ENCODE data around the gene NDUFV3.
"Not testable (repeated sequence)": the region's sequence is repeated elsewhere in the genome, so short reads cannot be mapped to it uniquely, and the experiment has no call there.

The NDUFV3 gene

GRCh38 chr21:42936360-42936759 is 43.3 kb downstream of the NDUFV3 start:
- POLR2A ChIA-PET = not testable (repeated sequence)

GRCh38 chr21:42937034-42937940 is 44.2 kb downstream of the NDUFV3 start:
- H3K36me3 ChIP-seq (ENCODE audit: control insufficient read depth in 2 of 2, insufficient read depth in 1 of 2, low read length in 2 of 2); H3K4me1 ChIP-seq (ENCODE audit: control insufficient read depth, insufficient read depth, low read length); CTCF ChIA-PET; H3K9me3 ChIP-seq (ENCODE audit: control insufficient read depth, insufficient read depth, low read depth, low read length); H3K27ac ChIP-seq (ENCODE audit: extremely low read depth, low read depth, low read length); POLR2A ChIA-PET; H3K4me3 ChIP-seq (ENCODE audit: low read depth, low read length): not testable (repeated sequence)

More at GRCh38 chr21:42936360-42936759, 43.3 kb downstream of the NDUFV3 start:
- CTCF ChIA-PET; H3K36me3 ChIP-seq (ENCODE audit: control insufficient read depth in 2 of 2, insufficient read depth in 1 of 2, low read length in 2 of 2); H3K9me3 ChIP-seq (ENCODE audit: control insufficient read depth, insufficient read depth, low read depth, low read length); H3K4me1 ChIP-seq (ENCODE audit: control insufficient read depth, insufficient read depth, low read length); H3K27ac ChIP-seq (ENCODE audit: extremely low read depth, low read depth, low read length); H3K4me3 ChIP-seq (ENCODE audit: low read depth, low read length): not testable (repeated sequence)
- TF ChIP-seq ZNF311 (tag by site-specific recombination; IDR thresholded peaks at IDR 0.05; ENCODE audit: borderline replicate concordance) = 0 out of 2 replicates have a peak, but pooled peaks have one; percentile 52

DNA sequence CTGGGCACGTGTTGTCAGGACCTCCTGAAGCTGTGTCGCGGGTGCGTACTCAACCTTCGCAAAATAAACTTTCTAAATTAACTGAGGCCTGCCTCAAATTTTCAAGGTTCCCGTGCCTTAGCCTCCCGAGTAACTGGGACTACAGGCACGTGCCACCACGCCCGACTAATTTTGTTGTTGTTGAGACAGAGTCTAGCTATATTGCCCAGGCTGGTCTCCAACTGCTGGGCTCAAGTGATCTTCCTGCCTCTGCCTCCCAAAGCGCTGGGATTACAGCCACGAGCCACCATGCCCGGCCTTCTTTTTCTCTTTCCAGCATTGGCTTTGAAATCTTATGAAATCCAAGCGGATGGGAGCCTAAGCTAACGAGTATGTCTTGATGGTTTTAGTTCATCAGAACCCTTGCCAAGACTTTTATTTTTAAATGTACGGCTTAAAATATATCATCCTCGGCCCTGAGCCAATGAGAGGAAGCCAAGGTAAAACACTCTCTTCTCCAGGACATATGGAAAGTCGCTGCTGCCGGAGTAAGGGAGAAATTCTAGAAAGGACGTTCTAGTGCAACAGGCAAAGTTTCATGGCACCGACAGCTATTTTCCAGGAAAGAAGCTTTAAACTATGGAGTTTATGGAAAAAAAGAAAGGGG is 45.0 kb downstream of the NDUFV3 start:
- no peak for TF ChIP-seq CTCF (tag by site-specific recombination; IDR thresholded peaks at IDR 0.05)
- TF ChIP-seq SCRT1 (tag by site-specific recombination; IDR thresholded peaks at IDR 0.05; ENCODE audit: borderline replicate concordance) = no peak
- no peak for TF ChIP-seq ZSCAN23 (tag by site-specific recombination; IDR thresholded peaks at IDR 0.05)
- no peak for TF ChIP-seq ZBTB6 (tag by site-specific recombination; IDR thresholded peaks at IDR 0.05)
- no peak for TF ChIP-seq ZNF629 (tag by site-specific recombination; IDR thresholded peaks at IDR 0.05)
- no peak for TF ChIP-seq ZBTB20 (tag by site-specific recombination; IDR thresholded peaks at IDR 0.05)
- no peak for TF ChIP-seq ZNF692 (tag by site-specific recombination; IDR thresholded peaks at IDR 0.05)
- TF ChIP-seq PRDM1 (tag by site-specific recombination; IDR thresholded peaks at IDR 0.05) = no peak
- no peak for TF ChIP-seq ZBTB21 (tag by site-specific recombination; IDR thresholded peaks at IDR 0.05)
- no peak for TF ChIP-seq ZNF433 (tag by site-specific recombination; IDR thresholded peaks at IDR 0.05; ENCODE audit: low read depth)
- TF ChIP-seq ZBTB11 (tag by site-specific recombination; conservative IDR thresholded peaks at IDR 0.05; ENCODE audit: low read depth) = no peak
- TF ChIP-seq ZNF837 (tag by site-specific recombination; IDR thresholded peaks at IDR 0.05) = no peak
- TF ChIP-seq, protein P1, sequence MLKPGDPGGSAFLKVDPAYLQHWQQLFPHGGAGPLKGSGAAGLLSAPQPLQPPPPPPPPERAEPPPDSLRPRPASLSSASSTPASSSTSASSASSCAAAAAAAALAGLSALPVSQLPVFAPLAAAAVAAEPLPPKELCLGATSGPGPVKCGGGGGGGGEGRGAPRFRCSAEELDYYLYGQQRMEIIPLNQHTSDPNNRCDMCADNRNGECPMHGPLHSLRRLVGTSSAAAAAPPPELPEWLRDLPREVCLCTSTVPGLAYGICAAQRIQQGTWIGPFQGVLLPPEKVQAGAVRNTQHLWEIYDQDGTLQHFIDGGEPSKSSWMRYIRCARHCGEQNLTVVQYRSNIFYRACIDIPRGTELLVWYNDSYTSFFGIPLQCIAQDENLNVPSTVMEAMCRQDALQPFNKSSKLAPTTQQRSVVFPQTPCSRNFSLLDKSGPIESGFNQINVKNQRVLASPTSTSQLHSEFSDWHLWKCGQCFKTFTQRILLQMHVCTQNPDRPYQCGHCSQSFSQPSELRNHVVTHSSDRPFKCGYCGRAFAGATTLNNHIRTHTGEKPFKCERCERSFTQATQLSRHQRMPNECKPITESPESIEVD (tag by site-specific recombination; IDR thresholded peaks at IDR 0.05) = no peak
- no peak for TF ChIP-seq ZNF555 (tag by site-specific recombination; conservative IDR thresholded peaks at IDR 0.05)
- TF ChIP-seq ZNF354C (tag by site-specific recombination; IDR thresholded peaks at IDR 0.05; ENCODE audit: borderline replicate concordance, low read depth) = no peak
- TF ChIP-seq ZNF37A (tag by site-specific recombination; IDR thresholded peaks at IDR 0.05) = no peak
- TF ChIP-seq ZNF561 (tag by site-specific recombination; IDR thresholded peaks at IDR 0.05; ENCODE audit: borderline replicate concordance) = no peak
- Histone ChIP-seq H3K36me3 (ENCODE audit: control insufficient read depth in 2 of 2, insufficient read depth in 1 of 2, low read length in 2 of 2) (no peaks in the 10 kb centered on the region), H3K4me1 (ENCODE audit: control insufficient read depth, insufficient read depth, low read length) (no peaks in the 10 kb centered on the region), H3K9me3 (ENCODE audit: control insufficient read depth, insufficient read depth, low read depth, low read length) (no peaks in the 10 kb centered on the region), H3K4me3 (ENCODE audit: low read depth, low read length) (no peak overlapping the region), H3K27ac (ENCODE audit: extremely low read depth, low read depth, low read length) (no peak overlapping the region)
- CTCF ChIA-PET = interaction anchor here (1.2 kb wide), 1 partner anchor 9 kb away, joined by 4 read pairs; no protein-coding TSS in a partner anchor
- POLR2A ChIA-PET = interaction anchor here (0.9 kb wide), 1 partner anchor 54 kb away, joined by 3 read pairs; no protein-coding TSS in a partner anchor
